HepG2 (cell line): ENCODE data around the gene ABCB8. TPM values are rescaled to one million over a fixed set of nuclear protein-coding genes. Genes with fewer than 3 reads are reported as not detected.

Experiments
- FOXA3 ChIP-seq: IDR thresholded peaks from 2 replicates; pipeline ENCODE4 v1.6.1; 2016; ENCODE audit warnings: missing genetic modification reagents, missing compliant biosample characterization
- NONO ChIP-seq, 2 experiments: fragments of 450-650 bp in 1 of 2; sonication (generic) in 1 of 2; formaldehyde crosslinking in 1 of 2; IDR thresholded peaks in 1 of 2; conservative IDR thresholded peaks in 1 of 2; 2 replicates each; pipeline versions ENCODE4 v1.6.1 to v1.8.0; 2017 to 2022; ENCODE audit warnings: mild to moderate bottlenecking in 1 of 2, missing genetic modification reagents in 1 of 2, moderate library complexity in 1 of 2
- PHB2 ChIP-seq: fragments of 450-650 bp; IDR thresholded peaks from 2 replicates; pipeline ENCODE4 v1.6.1; 2018; ENCODE audit not compliant: partially characterized antibody
- POLR2A ChIP-seq, 2 experiments: IDR thresholded peaks; 2 replicates each; pipeline ENCODE4 v1.6.1; 2011; ENCODE audit warnings: low read depth in 2 of 2, low read length in 2 of 2, mild to moderate bottlenecking in 1 of 2, moderate library complexity in 1 of 2; ENCODE audit not compliant: insufficient read depth in 1 of 2
- ZNF251 ChIP-seq: sonication (generic); formaldehyde crosslinking; IDR thresholded peaks from 2 replicates; pipeline ENCODE4 v1.9.0; 2021; ENCODE audit warnings: mild to moderate bottlenecking, missing genetic modification reagents
- ZNF333 ChIP-seq: sonication (generic); formaldehyde crosslinking; IDR thresholded peaks from 2 replicates; pipeline ENCODE4 v1.4.0; 2020; ENCODE audit warnings: mild to moderate bottlenecking, missing genetic modification reagents, borderline replicate concordance
- ZNF33B ChIP-seq: sonication (generic); formaldehyde crosslinking; IDR thresholded peaks from 2 replicates; pipeline ENCODE4 v1.5.1; 2020; ENCODE audit warnings: mild to moderate bottlenecking, missing genetic modification reagents
- ZNF441 ChIP-seq: sonication (generic); formaldehyde crosslinking; IDR thresholded peaks from 2 replicates; pipeline ENCODE4 v1.7.0; 2021; ENCODE audit warnings: missing genetic modification reagents, borderline replicate concordance
- ZNF484 ChIP-seq: sonication (generic); formaldehyde crosslinking; IDR thresholded peaks from 2 replicates; pipeline ENCODE4 v1.5.1; 2020; ENCODE audit warnings: mild to moderate bottlenecking, low read depth, missing genetic modification reagents, borderline replicate concordance
- ZNF550 ChIP-seq: sonication (generic); formaldehyde crosslinking; IDR thresholded peaks from 2 replicates; pipeline ENCODE4 v1.4.0; 2020; ENCODE audit warnings: mild to moderate bottlenecking, missing genetic modification reagents, borderline replicate concordance
- ZNF562 ChIP-seq: sonication (generic); formaldehyde crosslinking; IDR thresholded peaks from 2 replicates; pipeline ENCODE4 v1.8.0; 2022; ENCODE audit warnings: missing genetic modification reagents, borderline replicate concordance
- ZNF670 ChIP-seq: sonication (generic); formaldehyde crosslinking; IDR thresholded peaks from 2 replicates; pipeline ENCODE4 v1.8.0; 2022; ENCODE audit warnings: mild to moderate bottlenecking, missing genetic modification reagents, borderline replicate concordance
- ZNF737 ChIP-seq: sonication (generic); formaldehyde crosslinking; IDR thresholded peaks from 2 replicates; pipeline ENCODE4 v1.5.0; 2020; ENCODE audit warnings: missing genetic modification reagents, mild to moderate bottlenecking, borderline replicate concordance
- ZNF772 ChIP-seq: sonication (generic); formaldehyde crosslinking; IDR thresholded peaks from 2 replicates; pipeline ENCODE4 v1.5.0; 2020; ENCODE audit warnings: mild to moderate bottlenecking, missing genetic modification reagents
- polyA plus RNA-seq, 8 experiments: library from polyadenylated mRNA; depleted of rRNA in 3 of 8; stranded (reverse) in 7 of 8; unstranded in 1 of 8; fragments of >200 nt; fragmentation: Illumina TruSeq in 4 of 8; extraction: Trizol in 4 of 8; gene quantifications; 2 replicates each; pipeline versions ENCODE4 v1.2.1 to v1.2.3, GENCODE V29; 2011 to 2016; ENCODE audit warnings: low read depth in 4 of 8, missing spikeins in 1 of 8, mixed read lengths in 1 of 8; ENCODE audit not compliant: insufficient read depth in 1 of 8
- total RNA-seq, 5 experiments: library from RNA; depleted of rRNA; stranded (reverse); fragments of >200 nt; fragmentation: Illumina TruSeq; extraction: Trizol; gene quantifications; 2 replicates each; pipeline ENCODE4 v1.2.3, GENCODE V29; 2016; ENCODE audit warnings: low read depth in 1 of 5
- TF ChIP-seq, protein P1 (sequence below): sonication (generic); formaldehyde crosslinking; IDR thresholded peaks from 2 replicates; pipeline ENCODE4 v1.4.0; 2020; ENCODE audit warnings: missing genetic modification reagents
- TF ChIP-seq, protein P2 (sequence below): IDR thresholded peaks from 2 replicates; pipeline ENCODE4 v1.6.1; 2016; ENCODE audit warnings: low read depth, missing genetic modification reagents, missing compliant biosample characterization
- TF ChIP-seq, protein P3 (sequence below): sonication (generic); formaldehyde crosslinking; IDR thresholded peaks from 2 replicates; pipeline ENCODE4 v1.4.0; 2020; ENCODE audit warnings: missing genetic modification reagents
- TF ChIP-seq, protein P4 (sequence below): sonication (generic); formaldehyde crosslinking; IDR thresholded peaks from 2 replicates; pipeline ENCODE4 v1.5.1; 2020; ENCODE audit warnings: missing genetic modification reagents, mild to moderate bottlenecking, borderline replicate concordance
- TF ChIP-seq, protein P5 (sequence below): sonication (generic); formaldehyde crosslinking; IDR thresholded peaks from 2 replicates; pipeline ENCODE4 v1.4.0; 2020; ENCODE audit warnings: missing genetic modification reagents, borderline replicate concordance

ABCB8 gene
- total and polyA plus RNA-seq, 2 of the 13 experiments (the other 11 are each of a cell fraction or from before 2014, with no cell fraction given): 6.6 to 16.7 TPM

DNA sequence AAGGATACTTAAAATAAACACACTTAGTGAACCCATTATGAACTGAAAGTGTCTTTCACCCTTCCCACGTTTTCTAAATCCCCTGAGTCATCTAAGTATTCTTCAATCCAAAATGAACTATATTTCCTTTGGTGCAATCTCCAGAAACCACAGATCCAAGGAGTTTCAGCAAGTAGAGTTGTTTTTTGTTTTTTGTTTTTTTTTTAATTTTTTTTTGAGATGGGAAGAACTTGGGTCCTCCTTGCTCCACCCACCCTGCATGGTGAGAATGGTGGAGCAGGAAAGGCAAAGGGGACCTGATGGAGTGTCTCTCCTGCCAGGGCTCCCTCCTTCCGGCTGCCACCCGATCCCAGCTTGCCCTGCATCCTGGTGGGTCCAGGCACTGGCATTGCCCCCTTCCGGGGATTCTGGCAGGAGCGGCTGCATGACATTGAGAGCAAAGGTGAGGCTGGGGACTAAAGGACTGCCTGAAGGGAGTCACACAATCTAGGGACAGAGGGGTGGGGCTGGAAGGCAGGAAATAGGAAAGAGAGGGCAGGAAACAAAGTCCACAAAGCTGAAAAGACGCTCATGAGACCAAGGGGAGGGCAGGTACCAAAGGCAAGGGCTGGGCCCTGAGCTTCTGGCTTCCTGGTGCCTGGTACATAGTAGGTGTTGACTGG lies 16.1 kb upstream of the ABCB8 start (continued):
- TF ChIP-seq, protein P1, sequence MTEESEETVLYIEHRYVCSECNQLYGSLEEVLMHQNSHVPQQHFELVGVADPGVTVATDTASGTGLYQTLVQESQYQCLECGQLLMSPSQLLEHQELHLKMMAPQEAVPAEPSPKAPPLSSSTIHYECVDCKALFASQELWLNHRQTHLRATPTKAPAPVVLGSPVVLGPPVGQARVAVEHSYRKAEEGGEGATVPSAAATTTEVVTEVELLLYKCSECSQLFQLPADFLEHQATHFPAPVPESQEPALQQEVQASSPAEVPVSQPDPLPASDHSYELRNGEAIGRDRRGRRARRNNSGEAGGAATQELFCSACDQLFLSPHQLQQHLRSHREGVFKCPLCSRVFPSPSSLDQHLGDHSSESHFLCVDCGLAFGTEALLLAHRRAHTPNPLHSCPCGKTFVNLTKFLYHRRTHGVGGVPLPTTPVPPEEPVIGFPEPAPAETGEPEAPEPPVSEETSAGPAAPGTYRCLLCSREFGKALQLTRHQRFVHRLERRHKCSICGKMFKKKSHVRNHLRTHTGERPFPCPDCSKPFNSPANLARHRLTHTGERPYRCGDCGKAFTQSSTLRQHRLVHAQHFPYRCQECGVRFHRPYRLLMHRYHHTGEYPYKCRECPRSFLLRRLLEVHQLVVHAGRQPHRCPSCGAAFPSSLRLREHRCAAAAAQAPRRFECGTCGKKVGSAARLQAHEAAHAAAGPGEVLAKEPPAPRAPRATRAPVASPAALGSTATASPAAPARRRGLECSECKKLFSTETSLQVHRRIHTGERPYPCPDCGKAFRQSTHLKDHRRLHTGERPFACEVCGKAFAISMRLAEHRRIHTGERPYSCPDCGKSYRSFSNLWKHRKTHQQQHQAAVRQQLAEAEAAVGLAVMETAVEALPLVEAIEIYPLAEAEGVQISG: peak; percentile 56
- TF ChIP-seq, protein P2, sequence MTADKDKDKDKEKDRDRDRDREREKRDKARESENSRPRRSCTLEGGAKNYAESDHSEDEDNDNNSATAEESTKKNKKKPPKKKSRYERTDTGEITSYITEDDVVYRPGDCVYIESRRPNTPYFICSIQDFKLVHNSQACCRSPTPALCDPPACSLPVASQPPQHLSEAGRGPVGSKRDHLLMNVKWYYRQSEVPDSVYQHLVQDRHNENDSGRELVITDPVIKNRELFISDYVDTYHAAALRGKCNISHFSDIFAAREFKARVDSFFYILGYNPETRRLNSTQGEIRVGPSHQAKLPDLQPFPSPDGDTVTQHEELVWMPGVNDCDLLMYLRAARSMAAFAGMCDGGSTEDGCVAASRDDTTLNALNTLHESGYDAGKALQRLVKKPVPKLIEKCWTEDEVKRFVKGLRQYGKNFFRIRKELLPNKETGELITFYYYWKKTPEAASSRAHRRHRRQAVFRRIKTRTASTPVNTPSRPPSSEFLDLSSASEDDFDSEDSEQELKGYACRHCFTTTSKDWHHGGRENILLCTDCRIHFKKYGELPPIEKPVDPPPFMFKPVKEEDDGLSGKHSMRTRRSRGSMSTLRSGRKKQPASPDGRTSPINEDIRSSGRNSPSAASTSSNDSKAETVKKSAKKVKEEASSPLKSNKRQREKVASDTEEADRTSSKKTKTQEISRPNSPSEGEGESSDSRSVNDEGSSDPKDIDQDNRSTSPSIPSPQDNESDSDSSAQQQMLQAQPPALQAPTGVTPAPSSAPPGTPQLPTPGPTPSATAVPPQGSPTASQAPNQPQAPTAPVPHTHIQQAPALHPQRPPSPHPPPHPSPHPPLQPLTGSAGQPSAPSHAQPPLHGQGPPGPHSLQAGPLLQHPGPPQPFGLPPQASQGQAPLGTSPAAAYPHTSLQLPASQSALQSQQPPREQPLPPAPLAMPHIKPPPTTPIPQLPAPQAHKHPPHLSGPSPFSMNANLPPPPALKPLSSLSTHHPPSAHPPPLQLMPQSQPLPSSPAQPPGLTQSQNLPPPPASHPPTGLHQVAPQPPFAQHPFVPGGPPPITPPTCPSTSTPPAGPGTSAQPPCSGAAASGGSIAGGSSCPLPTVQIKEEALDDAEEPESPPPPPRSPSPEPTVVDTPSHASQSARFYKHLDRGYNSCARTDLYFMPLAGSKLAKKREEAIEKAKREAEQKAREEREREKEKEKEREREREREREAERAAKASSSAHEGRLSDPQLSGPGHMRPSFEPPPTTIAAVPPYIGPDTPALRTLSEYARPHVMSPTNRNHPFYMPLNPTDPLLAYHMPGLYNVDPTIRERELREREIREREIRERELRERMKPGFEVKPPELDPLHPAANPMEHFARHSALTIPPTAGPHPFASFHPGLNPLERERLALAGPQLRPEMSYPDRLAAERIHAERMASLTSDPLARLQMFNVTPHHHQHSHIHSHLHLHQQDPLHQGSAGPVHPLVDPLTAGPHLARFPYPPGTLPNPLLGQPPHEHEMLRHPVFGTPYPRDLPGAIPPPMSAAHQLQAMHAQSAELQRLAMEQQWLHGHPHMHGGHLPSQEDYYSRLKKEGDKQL: no peak
- TF ChIP-seq ZNF562 (CRISPR knock-in tag) (no peak), FOXA3 (CRISPR knock-in tag) (0 out of 2 replicates have a peak, but pooled peaks have one; percentile 5), ZNF251 (CRISPR knock-in tag) (no peak), ZNF333 (no peak), PHB2 (no peak), ZNF737 (CRISPR knock-in tag) (no peak), ZNF772 (CRISPR knock-in tag) (no peak), ZNF550 (CRISPR knock-in tag) (no peak), ZNF484 (CRISPR knock-in tag) (no peak), ZNF33B (CRISPR knock-in tag) (no peak), POLR2A (IDR thresholded peaks at IDR 0.05; ENCODE audit: insufficient read depth in 1 of 2, low read depth in 2 of 2, low read length in 2 of 2) (no peak), NONO (IDR thresholded peaks at IDR 0.05) (no peak), NONO (CRISPR knock-in tag; conservative IDR thresholded peaks at IDR 0.05) (no peak; the same call in 1 of the 2 replicates), ZNF670 (CRISPR knock-in tag) (no peak), ZNF441 (CRISPR knock-in tag) (0 out of 2 replicates have a peak, but pooled peaks have one; percentile 22)
- TF ChIP-seq, protein P3, sequence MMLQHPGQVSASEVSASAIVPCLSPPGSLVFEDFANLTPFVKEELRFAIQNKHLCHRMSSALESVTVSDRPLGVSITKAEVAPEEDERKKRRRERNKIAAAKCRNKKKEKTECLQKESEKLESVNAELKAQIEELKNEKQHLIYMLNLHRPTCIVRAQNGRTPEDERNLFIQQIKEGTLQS: no peak
- TF ChIP-seq, protein P4, sequence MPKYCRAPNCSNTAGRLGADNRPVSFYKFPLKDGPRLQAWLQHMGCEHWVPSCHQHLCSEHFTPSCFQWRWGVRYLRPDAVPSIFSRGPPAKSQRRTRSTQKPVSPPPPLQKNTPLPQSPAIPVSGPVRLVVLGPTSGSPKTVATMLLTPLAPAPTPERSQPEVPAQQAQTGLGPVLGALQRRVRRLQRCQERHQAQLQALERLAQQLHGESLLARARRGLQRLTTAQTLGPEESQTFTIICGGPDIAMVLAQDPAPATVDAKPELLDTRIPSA (CRISPR knock-in tag): no peak
- TF ChIP-seq, protein P5, sequence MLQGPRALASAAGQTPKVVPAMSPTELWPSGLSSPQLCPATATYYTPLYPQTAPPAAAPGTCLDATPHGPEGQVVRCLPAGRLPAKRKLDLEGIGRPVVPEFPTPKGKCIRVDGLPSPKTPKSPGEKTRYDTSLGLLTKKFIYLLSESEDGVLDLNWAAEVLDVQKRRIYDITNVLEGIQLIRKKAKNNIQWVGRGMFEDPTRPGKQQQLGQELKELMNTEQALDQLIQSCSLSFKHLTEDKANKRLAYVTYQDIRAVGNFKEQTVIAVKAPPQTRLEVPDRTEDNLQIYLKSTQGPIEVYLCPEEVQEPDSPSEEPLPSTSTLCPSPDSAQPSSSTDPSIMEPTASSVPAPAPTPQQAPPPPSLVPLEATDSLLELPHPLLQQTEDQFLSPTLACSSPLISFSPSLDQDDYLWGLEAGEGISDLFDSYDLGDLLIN (CRISPR knock-in tag): no peak
